Testis (tissue), 2 donors: ENCODE measurements around the gene NCEH1.

Experiments used
- CTCF ChIP-seq, 3 experiments: fragments of 450-650 bp in 2 of 3; fragments of 200-600 bp in 1 of 3; sonication (generic) in 1 of 3; IDR thresholded peaks; one replicate each; pipeline ENCODE4 v1.5.1; 2016 to 2019; ENCODE audit warnings: antibody characterized with exemption in 3 of 3, mild to moderate bottlenecking in 2 of 3, moderate library complexity in 1 of 3
- POLR2A ChIP-seq: fragments of 450-650 bp; IDR thresholded peaks from one replicate; pipeline ENCODE4 v1.6.1; 2017; ENCODE audit warnings: antibody characterized with exemption, mild to moderate bottlenecking, moderate library complexity

- TF ChIP-seq POLR2A (no peak), CTCF (IDR thresholded peaks at IDR 0.05) (no peak)
These were observed 60.9 kb downstream of the NCEH1 start for GRCh38 chr3:172649987-172650386.
